Measurements from ENCODE around the gene RRAGD.

Gene RRAGD

DNA sequence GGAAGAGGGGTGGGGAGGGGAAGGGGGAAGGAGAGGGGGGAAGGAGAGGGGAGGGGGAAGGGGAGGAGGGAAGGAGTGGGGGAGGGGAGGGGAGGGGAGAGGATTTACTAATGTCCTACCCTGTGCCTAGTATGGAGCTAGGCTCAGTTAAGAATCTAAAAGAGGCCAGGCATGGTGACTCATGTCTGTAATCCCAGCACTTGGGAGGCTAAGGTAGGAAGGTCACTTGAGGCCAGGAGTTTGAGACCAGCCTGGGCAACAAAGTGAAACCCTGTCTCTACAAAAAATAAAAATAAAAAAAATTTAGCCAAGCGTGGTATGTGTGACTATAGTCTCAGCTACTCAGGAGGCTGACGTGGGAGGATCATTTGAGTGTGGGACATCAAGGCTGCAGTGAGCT is 72.5 kb downstream of the RRAGD start:
- H3K9ac ChIP-seq (ENCODE audit: insufficient read length, low read depth), result no peak overlapping the region
- H3K9me3 ChIP-seq (ENCODE audit: insufficient read depth, low read length), result no peaks in the 10 kb centered on the region
- no peak for DNase-seq (ENCODE audit: low read depth, low spot score)
- peaks cover 46% of the 10 kb centered on the region for H3K36me3 ChIP-seq (ENCODE audit: insufficient read depth, insufficient read length, low read length)
- no peaks in the 10 kb centered on the region for H3K27me3 ChIP-seq (ENCODE audit: insufficient read depth, insufficient read length)
- H3K4me3 ChIP-seq (ENCODE audit: insufficient read length, low read depth), result no peak overlapping the region
- H3K4me1 ChIP-seq (ENCODE audit: insufficient read depth, insufficient read length), result peaks cover 2% of the 10 kb centered on the region
- no peak for TF ChIP-seq SUZ12 (IDR thresholded peaks at IDR 0.05; ENCODE audit: extremely low read depth, insufficient read depth, insufficient read length)
- no peak for TF ChIP-seq YY1 (IDR thresholded peaks at IDR 0.05; ENCODE audit: insufficient read depth, insufficient read length)
- TF ChIP-seq ZNF274 (IDR thresholded peaks at IDR 0.05; ENCODE audit: low read depth, low read length), result no peak

DNA sequence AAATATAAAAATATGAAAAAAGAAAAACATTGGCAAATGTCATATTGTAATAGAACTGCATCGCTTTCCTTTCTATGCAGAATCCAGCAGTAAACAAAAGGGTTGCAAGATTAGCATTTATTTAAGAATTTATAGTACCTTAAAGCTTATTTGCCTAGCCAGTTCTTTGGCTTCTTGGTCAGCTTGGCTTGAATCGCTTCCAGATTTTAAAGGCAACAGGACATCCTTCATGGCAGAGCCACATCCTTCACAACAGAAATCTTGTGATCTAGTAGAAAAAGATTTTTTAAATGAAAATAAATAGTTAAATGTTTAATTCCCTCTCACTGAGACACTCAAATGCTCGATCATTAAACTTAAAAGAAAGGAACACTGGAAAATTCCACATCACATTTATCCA is 76.9 kb downstream of the RRAGD start:
- Histone ChIP-seq H3K4me3 (ENCODE audit: insufficient read length, low read depth) (no peak overlapping the region), H3K9ac (ENCODE audit: insufficient read length, low read depth) (no peak overlapping the region), H3K36me3 (ENCODE audit: insufficient read depth, insufficient read length, low read length) (peaks cover 51% of the 10 kb centered on the region), H3K9me3 (ENCODE audit: insufficient read depth, low read length) (no peaks in the 10 kb centered on the region), H3K27me3 (ENCODE audit: insufficient read depth, insufficient read length) (no peaks in the 10 kb centered on the region), H3K4me1 (ENCODE audit: insufficient read depth, insufficient read length) (peaks cover 1% of the 10 kb centered on the region)
- no peak for DNase-seq (ENCODE audit: low read depth, low spot score)
- TF ChIP-seq ZNF274 (IDR thresholded peaks at IDR 0.05; ENCODE audit: low read depth, low read length) (no peak), SUZ12 (IDR thresholded peaks at IDR 0.05; ENCODE audit: extremely low read depth, insufficient read depth, insufficient read length) (no peak), YY1 (IDR thresholded peaks at IDR 0.05; ENCODE audit: insufficient read depth, insufficient read length) (no peak)

DNA sequence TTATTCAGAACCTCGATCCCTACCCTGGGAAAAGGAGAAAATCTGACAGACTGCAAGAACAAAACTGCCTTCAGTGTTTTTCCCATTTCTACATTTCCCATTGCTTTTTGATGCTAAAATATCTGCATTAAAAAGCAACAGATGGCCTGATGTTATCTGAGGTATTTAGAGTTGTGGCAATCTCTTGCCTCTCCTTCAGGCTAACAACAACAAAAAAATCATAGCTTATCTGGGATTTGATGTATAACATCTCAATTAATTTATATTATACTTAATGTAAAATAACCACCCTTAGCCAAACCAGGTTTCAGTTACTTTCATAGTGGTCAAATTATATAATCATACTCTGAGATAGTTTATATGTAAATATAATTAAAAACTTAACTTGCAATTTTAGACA is 81.2 kb downstream of the RRAGD start:
- Histone ChIP-seq H3K4me3 (ENCODE audit: insufficient read length, low read depth) (no peak overlapping the region), H3K9me3 (ENCODE audit: insufficient read depth, low read length) (no peaks in the 10 kb centered on the region), H3K4me1 (ENCODE audit: insufficient read depth, insufficient read length) (no peaks in the 10 kb centered on the region), H3K9ac (ENCODE audit: insufficient read length, low read depth) (no peak overlapping the region), H3K36me3 (ENCODE audit: insufficient read depth, insufficient read length, low read length) (peaks cover 62% of the 10 kb centered on the region), H3K27me3 (ENCODE audit: insufficient read depth, insufficient read length) (no peaks in the 10 kb centered on the region)
- TF ChIP-seq ZNF274 (IDR thresholded peaks at IDR 0.05; ENCODE audit: low read depth, low read length) (no peak), YY1 (IDR thresholded peaks at IDR 0.05; ENCODE audit: insufficient read depth, insufficient read length) (no peak), SUZ12 (IDR thresholded peaks at IDR 0.05; ENCODE audit: extremely low read depth, insufficient read depth, insufficient read length) (no peak)
- DNase-seq (ENCODE audit: low read depth, low spot score), result no peak

DNA sequence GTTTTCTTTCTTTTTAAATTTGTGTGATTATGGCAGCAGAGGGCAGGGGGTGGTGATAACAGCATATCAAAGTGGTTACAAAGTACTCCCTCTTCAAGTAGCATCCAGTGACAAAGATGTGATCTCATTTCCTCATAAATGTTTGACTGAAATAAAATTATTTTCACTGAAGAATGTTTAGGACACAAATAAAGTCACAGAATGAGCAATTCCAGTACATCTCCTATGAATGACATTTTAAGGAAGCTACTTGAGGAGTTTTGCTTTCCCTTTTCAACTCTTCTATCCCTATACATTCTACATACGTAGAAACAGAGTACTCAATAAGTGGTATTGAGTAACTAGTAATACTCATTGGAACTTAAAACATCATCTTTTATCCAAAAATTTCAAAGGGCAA is 83.1 kb downstream of the RRAGD start:
- no peak for TF ChIP-seq YY1 (IDR thresholded peaks at IDR 0.05; ENCODE audit: insufficient read depth, insufficient read length)
- TF ChIP-seq SUZ12 (IDR thresholded peaks at IDR 0.05; ENCODE audit: extremely low read depth, insufficient read depth, insufficient read length), result no peak
- no peak for TF ChIP-seq ZNF274 (IDR thresholded peaks at IDR 0.05; ENCODE audit: low read depth, low read length)
- Histone ChIP-seq H3K27me3 (ENCODE audit: insufficient read depth, insufficient read length) (no peaks in the 10 kb centered on the region), H3K36me3 (ENCODE audit: insufficient read depth, insufficient read length, low read length) (peaks cover 59% of the 10 kb centered on the region), H3K4me3 (ENCODE audit: insufficient read length, low read depth) (no peak overlapping the region), H3K4me1 (ENCODE audit: insufficient read depth, insufficient read length) (no peaks in the 10 kb centered on the region), H3K9ac (ENCODE audit: insufficient read length, low read depth) (no peak overlapping the region), H3K9me3 (ENCODE audit: insufficient read depth, low read length) (no peaks in the 10 kb centered on the region)
- no peak for DNase-seq (ENCODE audit: low read depth, low spot score)

DNA sequence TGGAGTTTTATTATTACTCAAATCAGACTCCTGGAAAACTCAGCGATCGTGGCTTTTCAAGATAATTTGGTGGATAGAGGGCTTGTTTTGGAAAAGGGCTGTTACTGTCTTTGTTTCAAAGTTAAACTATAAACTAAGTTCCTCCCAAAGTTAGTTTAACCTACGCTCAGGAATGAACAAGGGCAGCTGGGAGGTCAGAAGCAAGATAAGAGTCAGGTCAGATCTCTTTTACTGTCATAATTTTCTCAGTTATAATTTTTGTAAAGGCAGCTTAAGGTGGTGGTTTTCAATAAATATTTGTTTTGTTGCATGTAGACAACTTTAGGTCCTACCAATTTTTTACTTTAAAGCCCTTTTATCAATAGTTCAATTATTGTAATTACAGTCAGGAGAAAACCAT is 87.8 kb downstream of the RRAGD start:
- Histone ChIP-seq H3K27me3 (ENCODE audit: insufficient read depth, insufficient read length) (no peaks in the 10 kb centered on the region), H3K9me3 (ENCODE audit: insufficient read depth, low read length) (peaks cover 32% of the 10 kb centered on the region), H3K4me1 (ENCODE audit: insufficient read depth, insufficient read length) (no peaks in the 10 kb centered on the region), H3K9ac (ENCODE audit: insufficient read length, low read depth) (no peak overlapping the region), H3K36me3 (ENCODE audit: insufficient read depth, insufficient read length, low read length) (peaks cover 25% of the 10 kb centered on the region), H3K4me3 (ENCODE audit: insufficient read length, low read depth) (no peak overlapping the region)
- TF ChIP-seq YY1 (IDR thresholded peaks at IDR 0.05; ENCODE audit: insufficient read depth, insufficient read length), result no peak
- TF ChIP-seq SUZ12 (IDR thresholded peaks at IDR 0.05; ENCODE audit: extremely low read depth, insufficient read depth, insufficient read length), result no peak
- no peak for TF ChIP-seq ZNF274 (IDR thresholded peaks at IDR 0.05; ENCODE audit: low read depth, low read length)
- DNase-seq (ENCODE audit: low read depth, low spot score), result no peak

DNA sequence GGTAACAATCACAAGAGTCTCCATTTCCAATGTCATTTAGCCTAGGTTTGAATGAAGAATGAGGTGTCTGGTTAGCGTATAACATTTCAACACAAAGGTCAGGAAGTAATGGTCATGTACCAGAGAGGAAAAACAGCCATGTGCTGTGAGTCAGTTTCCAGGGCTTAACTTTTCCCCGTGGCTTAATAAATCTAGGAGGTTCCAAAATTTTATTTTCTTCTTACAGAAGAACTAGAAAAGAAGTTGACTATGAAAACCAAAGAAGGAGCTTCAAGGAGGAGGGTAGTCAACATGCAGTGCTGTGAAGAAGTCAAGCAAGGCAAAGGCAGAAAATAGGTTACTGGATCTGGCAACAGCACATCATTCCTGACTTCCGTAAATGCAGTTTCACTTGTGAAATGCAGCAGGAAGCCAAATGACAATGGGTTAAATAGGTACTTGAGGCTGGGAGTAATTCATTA is 88.5 kb downstream of the RRAGD start:
- TF ChIP-seq YY1 (IDR thresholded peaks at IDR 0.05; ENCODE audit: insufficient read depth, insufficient read length), result no peak
- TF ChIP-seq ZNF274 (IDR thresholded peaks at IDR 0.05; ENCODE audit: low read depth, low read length), result no peak
- no peak for TF ChIP-seq SUZ12 (IDR thresholded peaks at IDR 0.05; ENCODE audit: extremely low read depth, insufficient read depth, insufficient read length)
- H3K4me1 ChIP-seq (ENCODE audit: insufficient read depth, insufficient read length), result no peaks in the 10 kb centered on the region
- DNase-seq (ENCODE audit: low read depth, low spot score), result no peak
- H3K27me3 ChIP-seq (ENCODE audit: insufficient read depth, insufficient read length), result no peaks in the 10 kb centered on the region
- peaks cover 19% of the 10 kb centered on the region for H3K36me3 ChIP-seq (ENCODE audit: insufficient read depth, insufficient read length, low read length)
- peaks cover 36% of the 10 kb centered on the region for H3K9me3 ChIP-seq (ENCODE audit: insufficient read depth, low read length)
- no peak overlapping the region for H3K4me3 ChIP-seq (ENCODE audit: insufficient read length, low read depth)
- no peak overlapping the region for H3K9ac ChIP-seq (ENCODE audit: insufficient read length, low read depth)

DNA sequence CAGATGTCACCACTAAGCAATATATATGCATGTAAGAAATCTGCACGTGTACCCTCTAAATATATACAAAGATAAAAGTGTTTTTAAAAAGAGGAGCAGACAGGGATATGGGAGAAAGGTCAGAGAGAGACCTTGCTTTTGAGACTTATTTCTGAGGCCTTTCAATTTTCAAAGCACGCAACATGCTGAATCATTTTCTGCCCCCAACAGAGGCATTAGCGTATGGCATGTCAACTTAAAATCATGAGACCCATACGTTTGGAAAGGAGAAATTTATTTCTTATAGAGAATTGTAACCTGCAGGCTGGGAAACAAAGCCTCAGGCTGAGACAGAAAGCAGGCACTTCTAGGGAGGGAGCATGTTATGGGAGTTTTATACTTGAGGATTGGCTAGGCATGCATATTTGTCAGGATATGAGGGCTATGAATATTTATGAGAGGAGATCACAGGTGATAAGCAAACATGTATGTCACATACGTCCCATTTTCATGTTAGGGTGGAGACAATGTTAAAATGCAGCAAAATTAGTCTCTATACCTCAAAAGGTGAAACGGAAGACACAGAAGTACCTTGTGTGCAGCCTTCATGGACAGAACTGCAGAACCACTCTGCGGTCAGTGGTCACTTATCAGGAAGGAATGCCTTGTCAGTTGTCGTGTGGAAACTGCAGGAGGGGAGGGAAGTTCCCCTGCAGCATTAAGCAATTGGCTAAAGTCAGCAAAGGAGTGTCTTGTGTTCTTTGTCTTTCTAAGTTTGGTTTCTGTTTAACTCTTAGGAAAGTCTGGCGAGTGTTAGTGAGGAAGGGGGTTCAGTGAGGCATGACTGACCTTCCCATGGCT is 90.7 kb downstream of the RRAGD start:
- Histone ChIP-seq H3K27me3 (ENCODE audit: insufficient read depth, insufficient read length) (no peaks in the 10 kb centered on the region), H3K9ac (ENCODE audit: insufficient read length, low read depth) (no peak overlapping the region), H3K4me3 (ENCODE audit: insufficient read length, low read depth) (no peak overlapping the region), H3K36me3 (ENCODE audit: insufficient read depth, insufficient read length, low read length) (peaks cover 4% of the 10 kb centered on the region), H3K4me1 (ENCODE audit: insufficient read depth, insufficient read length) (no peaks in the 10 kb centered on the region), H3K9me3 (ENCODE audit: insufficient read depth, low read length) (peaks cover 36% of the 10 kb centered on the region)
- TF ChIP-seq SUZ12 (IDR thresholded peaks at IDR 0.05; ENCODE audit: extremely low read depth, insufficient read depth, insufficient read length) (no peak), YY1 (IDR thresholded peaks at IDR 0.05; ENCODE audit: insufficient read depth, insufficient read length) (no peak), ZNF274 (IDR thresholded peaks at IDR 0.05; ENCODE audit: low read depth, low read length) (no peak)
- DNase-seq (ENCODE audit: low read depth, low spot score), result no peak

All from NT2/D1 (cell line).